ENCODE measurements around the gene SLC25A6.
A peak's percentile ranks its signal among the peaks of the same experiment; 100 is the strongest.
"Not testable (repeated sequence)": the region's sequence is repeated elsewhere in the genome, so short reads cannot be mapped to it uniquely, and the experiment has no call there.

Gene SLC25A6

GRCh38 chrX:1359477-1359873 lies 32.4 kb downstream of the SLC25A6 start:
- Histone ChIP-seq H3K36me3 (ENCODE audit: insufficient read depth, low read length) (no peaks in the 10 kb centered on the region), H3K9me3 (ENCODE audit: control insufficient read depth, insufficient read depth, low read length) (peaks cover 3% of the 10 kb centered on the region), H3K4me1 (ENCODE audit: insufficient read depth, low read length) (peaks cover 8% of the 10 kb centered on the region; the same call in 1 of the 2 replicates), H3K9ac (ENCODE audit: low read depth, low read length) (no peak overlapping the region)

- Histone ChIP-seq H3K36me3 (ENCODE audit: insufficient read depth, low read length) (no peaks in the 10 kb centered on the region), H3K4me1 (ENCODE audit: insufficient read depth, low read length) (peaks cover 8% of the 10 kb centered on the region; the same call in 1 of the 2 replicates), H3K9me3 (ENCODE audit: control insufficient read depth, insufficient read depth, low read length) (peaks cover 3% of the 10 kb centered on the region), H3K9ac (ENCODE audit: low read depth, low read length) (no peak overlapping the region)
Observed at GRCh38 chrX:1358793-1359476, 33.0 kb downstream of the SLC25A6 start.

- no peaks in the 10 kb centered on the region for H3K36me3 ChIP-seq (ENCODE audit: insufficient read depth, low read length)
Observed at GRCh38 chrX:1357993-1358392, 33.9 kb downstream of the SLC25A6 start.

GRCh38 chrX:1355131-1356046 lies 36.5 kb downstream of the SLC25A6 start:
- no peaks in the 10 kb centered on the region for H3K36me3 ChIP-seq (ENCODE audit: insufficient read depth, low read length)
- peak overlapping the region; percentile 28 for H3K9ac ChIP-seq (ENCODE audit: low read depth, low read length)
- H3K9me3 ChIP-seq (ENCODE audit: control insufficient read depth, insufficient read depth, low read length), result peaks cover 3% of the 10 kb centered on the region
- peaks cover 8% of the 10 kb centered on the region; the same call in 1 of the 2 replicates for H3K4me1 ChIP-seq (ENCODE audit: insufficient read depth, low read length)

More at GRCh38 chrX:1357993-1358392, 33.9 kb downstream of the SLC25A6 start:
- Histone ChIP-seq H3K4me1 (ENCODE audit: insufficient read depth, low read length) (peaks cover 8% of the 10 kb centered on the region; the same call in 1 of the 2 replicates), H3K9me3 (ENCODE audit: control insufficient read depth, insufficient read depth, low read length) (peaks cover 3% of the 10 kb centered on the region), H3K9ac (ENCODE audit: low read depth, low read length) (no peak overlapping the region)

GRCh38 chrX:1354036-1355019 lies 37.6 kb downstream of the SLC25A6 start:
- no peaks in the 10 kb centered on the region for H3K36me3 ChIP-seq (ENCODE audit: insufficient read depth, low read length)
- peaks cover 8% of the 10 kb centered on the region; the same call in 1 of the 2 replicates for H3K4me1 ChIP-seq (ENCODE audit: insufficient read depth, low read length)
- H3K9me3 ChIP-seq (ENCODE audit: control insufficient read depth, insufficient read depth, low read length), result peaks cover 3% of the 10 kb centered on the region
- H3K9ac ChIP-seq (ENCODE audit: low read depth, low read length), result no peak overlapping the region

DNA sequence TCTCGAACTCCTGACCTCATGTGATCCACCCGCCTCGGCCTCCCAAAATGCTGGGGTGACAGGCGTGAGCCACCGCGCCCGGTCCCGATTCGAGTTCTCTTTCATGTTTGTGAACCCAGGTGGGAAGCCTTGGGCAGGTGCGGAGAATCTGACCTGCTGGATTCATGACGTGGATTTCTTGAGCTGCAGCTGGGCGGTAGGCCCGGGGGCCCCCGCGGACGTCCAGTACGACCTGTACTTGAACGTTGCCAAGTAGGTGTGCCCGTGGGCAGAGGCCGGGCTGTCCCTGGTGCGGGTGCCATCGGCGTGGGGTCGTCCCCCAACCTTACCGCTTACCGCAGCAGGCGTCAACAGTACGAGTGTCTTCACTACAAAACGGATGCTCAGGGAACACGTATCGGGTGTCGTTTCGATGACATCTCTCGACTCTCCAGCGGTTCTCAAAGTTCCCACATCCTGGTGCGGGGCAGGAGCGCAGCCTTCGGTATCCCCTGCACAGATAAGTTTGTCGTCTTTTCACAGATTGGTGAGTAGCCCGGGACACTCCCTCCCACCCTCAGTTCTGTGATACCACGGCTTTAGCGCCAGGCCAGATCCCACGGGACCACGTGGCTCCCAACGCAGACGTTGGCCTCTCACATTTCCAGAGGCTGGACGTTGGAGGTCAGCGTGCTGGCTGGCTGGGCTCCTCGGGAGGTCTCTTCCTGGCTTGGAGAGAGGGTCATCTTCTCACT lies 39.8 kb downstream of the SLC25A6 start:
- no peaks in the 10 kb centered on the region for H3K36me3 ChIP-seq (ENCODE audit: insufficient read depth, low read length)
- no peaks in the 10 kb centered on the region for H3K9me3 ChIP-seq (ENCODE audit: control insufficient read depth, insufficient read depth, low read length)
- peaks cover 8% of the 10 kb centered on the region; the same call in 1 of the 2 replicates for H3K4me1 ChIP-seq (ENCODE audit: insufficient read depth, low read length)
- H3K9ac ChIP-seq (ENCODE audit: low read depth, low read length), result no peak overlapping the region

GRCh38 chrX:1349606-1350005 lies 42.3 kb downstream of the SLC25A6 start:
- H3K36me3 ChIP-seq (ENCODE audit: insufficient read depth, low read length); H3K9ac ChIP-seq (ENCODE audit: low read depth, low read length); H3K9me3 ChIP-seq (ENCODE audit: control insufficient read depth, insufficient read depth, low read length); H3K4me1 ChIP-seq (ENCODE audit: insufficient read depth, low read length): not testable (repeated sequence)

DNA sequence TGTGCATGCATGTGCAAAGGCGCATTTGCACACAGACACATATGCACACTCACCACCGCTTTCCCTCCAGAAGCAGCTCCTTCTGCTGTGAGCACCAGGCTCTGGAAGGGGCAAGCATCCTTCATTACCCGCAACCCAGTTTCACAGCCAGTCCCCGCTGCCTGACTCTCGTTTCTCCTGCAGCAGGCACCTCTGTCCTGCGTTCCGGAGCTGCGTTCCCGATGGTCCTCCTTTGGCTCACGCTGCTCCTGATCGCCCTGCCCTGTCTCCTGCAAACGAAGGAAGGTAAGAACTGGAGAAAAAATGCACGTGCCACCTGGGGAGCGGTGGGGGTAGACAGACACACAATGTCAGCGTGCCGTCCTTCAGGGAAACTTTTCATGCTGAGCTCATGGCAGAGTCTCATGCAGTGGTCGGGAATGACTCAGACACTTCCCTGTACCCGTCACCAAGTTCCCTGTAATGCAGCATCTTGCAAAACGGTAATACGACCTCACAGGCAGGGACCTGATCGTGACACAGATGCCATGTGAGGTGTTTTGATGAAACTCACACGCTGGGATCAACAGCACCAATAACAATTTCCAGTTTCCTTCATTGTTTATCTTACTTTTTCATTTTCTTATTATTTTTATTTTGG lies 50.2 kb downstream of the SLC25A6 start:
- Histone ChIP-seq H3K4me1 (ENCODE audit: insufficient read depth, low read length) (no peaks in the 10 kb centered on the region), H3K9me3 (ENCODE audit: control insufficient read depth, insufficient read depth, low read length) (0 out of 2 replicates have a peak, but pooled peaks cover 3% of the 10 kb centered on the region), H3K36me3 (ENCODE audit: insufficient read depth, low read length) (no peaks in the 10 kb centered on the region; the same call in 1 of the 2 replicates), H3K9ac (ENCODE audit: low read depth, low read length) (no peak overlapping the region)

GRCh38 chrX:1336948-1337779 lies 54.7 kb downstream of the SLC25A6 start:
- Histone ChIP-seq H3K4me1 (ENCODE audit: insufficient read depth, low read length) (no peaks in the 10 kb centered on the region), H3K36me3 (ENCODE audit: insufficient read depth, low read length) (no peaks in the 10 kb centered on the region; the same call in 1 of the 2 replicates), H3K9me3 (ENCODE audit: control insufficient read depth, insufficient read depth, low read length) (0 out of 2 replicates have a peak, but pooled peaks cover 3% of the 10 kb centered on the region), H3K9ac (ENCODE audit: low read depth, low read length) (no peak overlapping the region)

DNA sequence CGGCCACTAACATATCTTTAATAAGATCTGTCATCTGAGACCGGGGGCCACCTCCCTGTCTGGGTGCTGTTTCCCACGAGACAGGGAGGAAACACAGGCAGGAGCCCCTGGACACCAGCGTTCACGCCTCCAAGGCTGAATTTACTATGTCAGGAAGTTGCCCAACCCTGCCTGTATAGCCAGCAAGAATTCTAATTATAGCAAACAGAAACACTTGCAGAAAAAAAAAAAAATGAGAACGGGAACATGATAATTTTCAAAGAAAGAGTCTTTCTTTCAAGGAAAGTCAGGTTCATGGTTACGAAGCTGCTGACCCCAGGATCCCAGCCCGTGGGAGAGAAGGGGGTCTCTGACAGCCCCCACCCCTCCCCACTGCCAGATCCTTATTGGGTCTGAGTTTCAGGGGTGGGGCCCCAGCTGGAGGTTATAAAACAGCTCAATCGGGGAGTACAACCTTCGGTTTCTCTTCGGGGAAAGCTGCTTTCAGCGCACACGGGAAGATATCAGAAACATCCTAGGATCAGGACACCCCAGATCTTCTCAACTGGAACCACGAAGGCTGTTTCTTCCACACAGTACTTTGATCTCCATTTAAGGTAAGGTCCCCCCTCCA lies 55.5 kb downstream of the SLC25A6 start, which contains the start of gene IL3RA:
TSS of gene IL3RA (plus strand) at position 455 of the 613 bp plus-strand sequence. CDS start 4,981 bp downstream, outside the sequence.
- Histone ChIP-seq H3K4me1 (ENCODE audit: insufficient read depth, low read length) (no peaks in the 10 kb centered on the region), H3K9ac (ENCODE audit: low read depth, low read length) (no peak within 1 kb of the TSS), H3K36me3 (ENCODE audit: insufficient read depth, low read length) (no peaks in the 10 kb centered on the region; the same call in 1 of the 2 replicates), H3K9me3 (ENCODE audit: control insufficient read depth, insufficient read depth, low read length) (no peaks in the 10 kb centered on the region)
